ENCODE data around the gene MMEL1. TPM values are rescaled to one million over a fixed set of nuclear protein-coding genes. Genes with fewer than 3 reads are reported as not detected.

Gene MMEL1
- total RNA-seq, 2 experiments from 2014 or later = not detected

DNA sequence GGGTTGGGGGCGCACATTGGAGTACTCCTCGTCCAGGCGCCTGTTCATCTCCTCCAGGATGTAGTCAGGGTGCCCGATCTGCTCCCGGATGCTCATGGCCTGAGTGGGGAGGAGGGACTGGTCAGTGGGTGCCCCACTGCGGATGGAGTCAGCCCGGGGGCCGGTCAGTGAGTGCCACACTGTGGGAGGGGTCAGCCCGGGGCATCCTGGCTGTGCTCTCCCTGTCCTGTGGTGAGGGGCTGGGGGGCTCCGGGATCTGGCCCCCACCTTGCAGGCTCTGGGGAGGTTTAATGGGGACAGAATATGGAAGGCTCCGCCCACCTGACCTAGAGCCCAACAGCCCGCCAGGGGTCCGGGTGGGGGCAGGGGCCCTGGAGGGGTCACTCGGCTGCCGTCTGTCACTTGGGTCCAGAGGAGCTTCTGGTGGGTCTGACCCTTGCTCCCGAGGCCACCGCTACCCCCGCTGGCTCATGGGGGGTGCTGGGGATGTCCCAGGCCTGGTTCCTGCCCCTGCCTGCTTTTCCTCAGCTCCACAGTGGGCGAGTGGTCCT, 37.5 kb downstream of the MMEL1 start:
- DNase-seq (ENCODE audit: low spot score) = no peak
- H3K79me2 ChIP-seq (ENCODE audit: insufficient read depth, low read depth, low read length) = no peaks in the 10 kb centered on the region
- BruUV-seq (replicated peaks) = no TSS peak

DNA sequence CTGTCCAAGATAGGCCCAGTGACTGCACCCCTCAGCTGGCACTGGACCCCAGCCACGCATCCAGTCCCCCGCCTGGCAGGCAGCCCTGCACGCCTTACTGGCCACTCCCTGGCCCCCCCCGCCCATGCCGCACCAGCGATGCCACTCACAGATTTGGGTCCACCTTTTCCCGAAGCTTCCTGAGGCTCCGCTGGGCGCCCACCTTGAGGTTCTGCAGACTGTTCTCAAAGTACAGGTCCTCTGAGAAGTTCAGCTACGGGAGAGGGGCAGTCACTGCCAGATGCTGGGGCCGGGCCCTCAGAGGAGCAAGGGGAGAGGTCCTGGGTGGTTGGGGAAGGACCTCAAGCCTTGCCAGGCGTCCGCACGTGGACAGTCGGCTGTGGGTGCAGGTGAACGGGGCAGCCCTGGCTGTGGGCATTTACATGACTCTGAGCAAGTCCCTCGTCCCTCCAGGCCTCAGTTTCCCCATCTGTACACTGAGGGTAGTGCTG, 38.1 kb downstream of the MMEL1 start:
- no peak overlapping the region for H3K27ac ChIP-seq (ENCODE audit: low read depth, low read length, poor library complexity, severe bottlenecking)
- no peaks in the 10 kb centered on the region for H3K9me3 ChIP-seq (ENCODE audit: low read length)
- H3K4me1 ChIP-seq (ENCODE audit: insufficient read depth, low read length, poor library complexity, severe bottlenecking) = peaks cover 5% of the 10 kb centered on the region
- H4K20me1 ChIP-seq (ENCODE audit: insufficient read depth, low read length) = no peaks in the 10 kb centered on the region
- TF ChIP-seq, protein P1, sequence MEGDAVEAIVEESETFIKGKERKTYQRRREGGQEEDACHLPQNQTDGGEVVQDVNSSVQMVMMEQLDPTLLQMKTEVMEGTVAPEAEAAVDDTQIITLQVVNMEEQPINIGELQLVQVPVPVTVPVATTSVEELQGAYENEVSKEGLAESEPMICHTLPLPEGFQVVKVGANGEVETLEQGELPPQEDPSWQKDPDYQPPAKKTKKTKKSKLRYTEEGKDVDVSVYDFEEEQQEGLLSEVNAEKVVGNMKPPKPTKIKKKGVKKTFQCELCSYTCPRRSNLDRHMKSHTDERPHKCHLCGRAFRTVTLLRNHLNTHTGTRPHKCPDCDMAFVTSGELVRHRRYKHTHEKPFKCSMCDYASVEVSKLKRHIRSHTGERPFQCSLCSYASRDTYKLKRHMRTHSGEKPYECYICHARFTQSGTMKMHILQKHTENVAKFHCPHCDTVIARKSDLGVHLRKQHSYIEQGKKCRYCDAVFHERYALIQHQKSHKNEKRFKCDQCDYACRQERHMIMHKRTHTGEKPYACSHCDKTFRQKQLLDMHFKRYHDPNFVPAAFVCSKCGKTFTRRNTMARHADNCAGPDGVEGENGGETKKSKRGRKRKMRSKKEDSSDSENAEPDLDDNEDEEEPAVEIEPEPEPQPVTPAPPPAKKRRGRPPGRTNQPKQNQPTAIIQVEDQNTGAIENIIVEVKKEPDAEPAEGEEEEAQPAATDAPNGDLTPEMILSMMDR (conservative IDR thresholded peaks at IDR 0.05; ENCODE audit: low read length) = no peak
- TF ChIP-seq EZH2phosphoT487 (IDR thresholded peaks at IDR 0.05; ENCODE audit: borderline replicate concordance, low read depth, low read length) = no peak
- H3K9me2 ChIP-seq (ENCODE audit: insufficient read depth, low read length) = no peaks in the 10 kb centered on the region
- ChIA-PET POLR2A (no interaction called here), CTCF (ENCODE audit: unreplicated experiment) (no interaction called here)
- no peak for DNase-seq (ENCODE audit: low spot score)
- H3K4me2 ChIP-seq (ENCODE audit: low read length) = no peak overlapping the region
- no peak overlapping the region for H2AFZ ChIP-seq (ENCODE audit: low read length)
- H3K79me2 ChIP-seq (ENCODE audit: insufficient read depth, low read depth, low read length) = no peaks in the 10 kb centered on the region
- BruUV-seq (replicated peaks) = no TSS peak
- no peaks in the 10 kb centered on the region for H3K36me3 ChIP-seq (ENCODE audit: insufficient read depth, low read length)
- H3K4me3 ChIP-seq (ENCODE audit: low read depth, low read length, poor library complexity, severe bottlenecking) = no peak overlapping the region
- intact Hi-C loops (cut with micrococcal nuclease; ENCODE audit: unreplicated experiment) = no loop called here

More for the DNA sequence above, 37.5 kb downstream of the MMEL1 start:
- H4K20me1 ChIP-seq (ENCODE audit: insufficient read depth, low read length) = no peaks in the 10 kb centered on the region
- no peak overlapping the region for H2AFZ ChIP-seq (ENCODE audit: low read length)
- H3K4me3 ChIP-seq (ENCODE audit: low read depth, low read length, poor library complexity, severe bottlenecking) = no peak overlapping the region
- no peak overlapping the region for H3K4me2 ChIP-seq (ENCODE audit: low read length)
- ChIA-PET CTCF (ENCODE audit: unreplicated experiment) (interaction anchor here (0.5 kb wide), 1 partner anchor 9 kb away, joined by 7 read pairs; no protein-coding TSS in a partner anchor), POLR2A (no interaction called here)
- no peak overlapping the region for H3K27ac ChIP-seq (ENCODE audit: low read depth, low read length, poor library complexity, severe bottlenecking)
- H3K36me3 ChIP-seq (ENCODE audit: insufficient read depth, low read length) = no peaks in the 10 kb centered on the region
- H3K9me3 ChIP-seq (ENCODE audit: low read length) = no peaks in the 10 kb centered on the region
- intact Hi-C loops (cut with micrococcal nuclease; ENCODE audit: unreplicated experiment) = no loop called here
- no peak for TF ChIP-seq EZH2phosphoT487 (IDR thresholded peaks at IDR 0.05; ENCODE audit: borderline replicate concordance, low read depth, low read length)
- TF ChIP-seq, protein P1 (conservative IDR thresholded peaks at IDR 0.05; ENCODE audit: low read length) = no peak
- peaks cover 5% of the 10 kb centered on the region for H3K4me1 ChIP-seq (ENCODE audit: insufficient read depth, low read length, poor library complexity, severe bottlenecking)
- H3K9me2 ChIP-seq (ENCODE audit: insufficient read depth, low read length) = no peaks in the 10 kb centered on the region

DNA sequence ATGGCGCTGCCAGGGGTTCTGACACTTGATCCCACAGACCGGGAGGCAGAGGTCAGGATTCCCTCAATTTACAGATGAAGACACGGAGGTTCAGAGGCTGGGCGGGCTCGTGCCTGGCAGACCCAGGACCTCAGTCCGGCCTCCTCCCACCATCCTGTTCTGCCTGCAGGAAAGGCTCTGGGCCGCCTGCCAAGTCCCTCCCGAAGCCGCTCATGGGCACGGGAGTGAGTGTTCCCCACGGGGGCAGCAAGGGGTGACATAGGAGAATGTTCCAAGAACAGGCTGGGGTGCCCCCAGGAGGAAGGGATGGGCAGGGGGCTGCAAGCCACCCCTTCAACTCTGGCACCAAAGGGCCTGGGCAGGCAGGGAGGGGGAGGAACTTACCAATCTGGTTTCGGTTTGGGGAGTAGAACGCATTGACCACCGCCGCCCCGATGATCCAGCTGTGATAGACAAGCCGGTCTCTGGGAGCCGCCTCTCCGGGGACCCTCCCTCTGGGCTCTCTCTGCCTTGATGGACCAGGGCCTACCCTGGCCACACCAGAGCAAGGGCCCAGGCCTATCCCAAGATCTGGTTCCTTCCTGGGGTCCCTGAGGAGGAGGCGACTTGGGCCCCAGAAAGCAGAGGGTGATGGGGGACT, 38.7 kb downstream of the MMEL1 start:
- POLR2A ChIA-PET = no interaction called here
- DNase-seq (ENCODE audit: low spot score) = no peak
- Histone ChIP-seq H3K9me3 (ENCODE audit: low read length) (no peaks in the 10 kb centered on the region), H3K9me2 (ENCODE audit: insufficient read depth, low read length) (no peaks in the 10 kb centered on the region), H2AFZ (ENCODE audit: low read length) (no peak overlapping the region), H3K4me2 (ENCODE audit: low read length) (no peak overlapping the region), H3K79me2 (ENCODE audit: insufficient read depth, low read depth, low read length) (no peaks in the 10 kb centered on the region), H3K4me3 (ENCODE audit: low read depth, low read length, poor library complexity, severe bottlenecking) (no peak overlapping the region), H3K4me1 (ENCODE audit: insufficient read depth, low read length, poor library complexity, severe bottlenecking) (peaks cover 5% of the 10 kb centered on the region), H3K27ac (ENCODE audit: low read depth, low read length, poor library complexity, severe bottlenecking) (no peak overlapping the region), H4K20me1 (ENCODE audit: insufficient read depth, low read length) (no peaks in the 10 kb centered on the region), H3K36me3 (ENCODE audit: insufficient read depth, low read length) (no peaks in the 10 kb centered on the region)
- CTCF ChIA-PET (ENCODE audit: unreplicated experiment) = no interaction called here
- intact Hi-C loops (cut with micrococcal nuclease; ENCODE audit: unreplicated experiment) = no loop called here
- TF ChIP-seq EZH2phosphoT487 (IDR thresholded peaks at IDR 0.05; ENCODE audit: borderline replicate concordance, low read depth, low read length) = no peak
- TF ChIP-seq, protein P1 (conservative IDR thresholded peaks at IDR 0.05; ENCODE audit: low read length) = no peak
- BruUV-seq (replicated peaks) = no TSS peak

Measured in OCI-LY7 (cell line).